Lung (tissue), 14 donors: ENCODE data around the gene CDK11B. TPM values are rescaled to one million over a fixed set of nuclear protein-coding genes. Genes with fewer than 3 reads are reported as not detected.
"Not testable (repeated sequence)": the region's sequence is repeated elsewhere in the genome, so short reads cannot be mapped to it uniquely, and the experiment has no call there.

Source experiments
- ATAC-seq: fragments of 200-7000 bp; cut with Tn5 transposase; one replicate; pipeline ENCODE4 v1.9.1; 2020; ENCODE audit warnings: moderate number of reproducible peaks; ENCODE audit not compliant: insufficient read depth, low FRiP score
- DNase-seq, 3 donors: peaks; one replicate each; pipeline ENCODE4 v3.0.0-alpha.2; 2013 to 2017
- H3K27ac ChIP-seq, 2 donors: one replicate each; pipeline ENCODE4 v1.5.1; 2013; ENCODE audit warnings: mild to moderate bottlenecking in 2 of 2, moderate library complexity in 2 of 2, control low read depth in 1 of 2, inconsistent platforms in 1 of 2, low read depth in 1 of 2, low read length in 1 of 2
- H3K27me3 ChIP-seq, 3 donors: one replicate each; pipeline ENCODE4 v1.5.1; 2013; ENCODE audit warnings: low read length in 2 of 3; ENCODE audit not compliant: control insufficient read depth in 3 of 3, insufficient read depth in 3 of 3
- H3K36me3 ChIP-seq, 4 donors: one replicate each; pipeline ENCODE4 v1.5.1; 2013; ENCODE audit warnings: low read length in 4 of 4, mild to moderate bottlenecking in 1 of 4, moderate library complexity in 1 of 4; ENCODE audit not compliant: control insufficient read depth in 4 of 4, insufficient read depth in 4 of 4
- H3K4me1 ChIP-seq, 5 donors: one replicate each; pipeline ENCODE4 v1.5.1; 2013; ENCODE audit warnings: low read length in 5 of 5, mild to moderate bottlenecking in 2 of 5, moderate library complexity in 1 of 5; ENCODE audit not compliant: control insufficient read depth in 5 of 5, insufficient read depth in 5 of 5
- H3K4me3 ChIP-seq: one replicate; pipeline ENCODE4 v1.5.1; 2013; ENCODE audit warnings: mild to moderate bottlenecking, control low read depth, moderate library complexity
- H3K9ac ChIP-seq, 2 donors: one replicate each; pipeline ENCODE4 v1.5.1; 2013; ENCODE audit warnings: low read length in 2 of 2, control low read depth in 1 of 2; ENCODE audit not compliant: insufficient read depth in 1 of 2
- H3K9me3 ChIP-seq, 4 donors: one replicate each; pipeline ENCODE4 v1.5.1; 2013; ENCODE audit warnings: low read length in 3 of 4, mild to moderate bottlenecking in 1 of 4, moderate library complexity in 1 of 4; ENCODE audit not compliant: control insufficient read depth in 4 of 4, insufficient read depth in 3 of 4
- WGBS, 2 donors: extraction: QIAGEN DNeasy Blood & Tissue Kit; methylation state at CpG; one replicate each; pipeline ENCODE4 v1.1.7; 2013; 5-methylcytosine and 5-hydroxymethylcytosine counted together
- long read RNA-seq, 5 donors: transcript quantifications; one replicate each; lab custom pipeline, GENCODE V29; 2026
- polyA plus RNA-seq, 2 donors: library from polyadenylated mRNA; stranded (reverse); fragments of 200-250 nt; gene quantifications; one replicate each; pipeline ENCODE4 v1.2.1, GENCODE V29; 2013
- total RNA-seq, 2 donors: library from RNA; depleted of rRNA in 1 of 2; stranded (reverse); fragments of >200 nt in 1 of 2; gene quantifications; one replicate each; pipeline ENCODE4 v1.2.1, GENCODE V29; 2014 to 2021
- donor health status: Bipolar disorder and iron deficiency.
- donor health status: healthy.
- donor health status: DM: yes; HTN: yes; CAD: no.

The CDK11B gene
- total RNA-seq (10 to 100 TPM; 15.7 to 21.4 TPM), polyA plus RNA-seq (10 to 100 TPM; 27.1 to 39.6 TPM)
- long read RNA-seq, donor 1, partial matches to known transcripts = 15 of 15 reads
- long read RNA-seq, donor 1, other reads (novel, unspliced or antisense) = 0 of 15 reads
- long read RNA-seq, donor 2 = 0 reads
- long read RNA-seq, donor 3 = 0 reads
- long read RNA-seq, donor 4, partial matches to known transcripts = 5 of 5 reads
- long read RNA-seq, donor 4, other reads (novel, unspliced or antisense) = 0 of 5 reads
- long read RNA-seq, donor 5, partial matches to known transcripts = 14 of 15 reads
- long read RNA-seq, donor 5, other reads (novel, unspliced or antisense) = 0 of 15 reads

- not testable (repeated sequence) for H3K27me3 ChIP-seq, H3K4me1 ChIP-seq, H3K9me3 ChIP-seq
- DNase-seq (peak; percentile 97 to 98 (median 97)), ATAC-seq (peak; percentile 84)
- Histone ChIP-seq H3K27ac (peak within 1 kb of the TSS; percentile 88 to 100), H3K4me3 (peak within 1 kb of the TSS; percentile 76), H3K9ac (peak within 1 kb of the TSS in 1 of 2 donors; percentile 72), H3K36me3 (peaks cover 6 to 16% (median 9%) of the 10 kb centered on the region in 4 donors)
- 0% methylated on average over 58 to 71 of the region's 96 CpGs for WGBS, 2 donors
Measured at GRCh38 chr1:1658583-1659549, at the start of gene CDK11B. Gene CDK11B, minus strand, starts transcription at chr1:1659004. Its CDS starts 1,519 bp downstream, at chr1:1657485.

GRCh38 chr1:1707897-1708296, 49.1 kb upstream of the CDK11B start:
- H3K4me3 ChIP-seq, H3K9me3 ChIP-seq, H3K27ac ChIP-seq, H3K4me1 ChIP-seq, H3K27me3 ChIP-seq, DNase-seq, ATAC-seq, H3K36me3 ChIP-seq, H3K9ac ChIP-seq: not testable (repeated sequence)
- WGBS, 2 donors = 98 to 100% methylated on average over 1 to 11 of the region's 20 CpGs

GRCh38 chr1:1707241-1707640, 48.4 kb upstream of the CDK11B start:
- not testable (repeated sequence) for DNase-seq, ATAC-seq, H3K36me3 ChIP-seq, H3K27me3 ChIP-seq, H3K4me1 ChIP-seq, H3K9me3 ChIP-seq, H3K4me3 ChIP-seq, H3K9ac ChIP-seq, H3K27ac ChIP-seq
- 97% methylated on average over 15 of the region's 23 CpGs; no CpG with 5 or more reads in 1 of the 2 donors for WGBS, 2 donors

DNA sequence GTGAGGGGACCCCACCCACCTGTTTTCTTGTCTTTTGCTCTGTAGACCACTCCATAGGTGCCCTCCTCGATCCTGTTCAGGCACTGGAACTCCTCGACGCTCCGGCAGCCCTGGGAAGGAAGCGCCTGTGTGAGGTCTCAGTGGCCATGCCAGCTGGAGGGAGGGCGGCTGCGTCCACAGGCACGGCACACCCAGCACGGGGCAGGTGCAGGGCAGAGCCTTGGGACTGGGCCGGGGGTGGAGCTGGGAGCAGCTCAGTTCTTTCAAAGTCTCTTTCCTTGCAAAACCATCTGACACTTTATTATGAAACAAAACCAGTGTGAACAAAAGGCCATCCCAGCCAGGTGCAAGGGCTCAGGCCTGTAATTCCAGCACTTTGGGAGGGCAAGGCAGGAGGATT, 46.8 kb upstream of the CDK11B start:
- H3K27ac ChIP-seq, H3K9me3 ChIP-seq, H3K4me1 ChIP-seq, H3K4me3 ChIP-seq, H3K9ac ChIP-seq, ATAC-seq, H3K36me3 ChIP-seq, H3K27me3 ChIP-seq, DNase-seq: not testable (repeated sequence)
- WGBS, 2 donors = 91 to 97% methylated on average over 5 to 6 of the region's 10 CpGs

- not testable (repeated sequence) for H3K4me1 ChIP-seq, H3K27ac ChIP-seq, ATAC-seq, H3K9ac ChIP-seq, H3K4me3 ChIP-seq, H3K9me3 ChIP-seq, DNase-seq, H3K36me3 ChIP-seq, H3K27me3 ChIP-seq
- WGBS, 2 donors = 96% methylated on average over 15 to 27 of the region's 27 CpGs
Measured at GRCh38 chr1:1704284-1704957, 45.6 kb upstream of the CDK11B start.
